ENCODE data around the gene TMEM245.

- TF ChIP-seq, protein P1, sequence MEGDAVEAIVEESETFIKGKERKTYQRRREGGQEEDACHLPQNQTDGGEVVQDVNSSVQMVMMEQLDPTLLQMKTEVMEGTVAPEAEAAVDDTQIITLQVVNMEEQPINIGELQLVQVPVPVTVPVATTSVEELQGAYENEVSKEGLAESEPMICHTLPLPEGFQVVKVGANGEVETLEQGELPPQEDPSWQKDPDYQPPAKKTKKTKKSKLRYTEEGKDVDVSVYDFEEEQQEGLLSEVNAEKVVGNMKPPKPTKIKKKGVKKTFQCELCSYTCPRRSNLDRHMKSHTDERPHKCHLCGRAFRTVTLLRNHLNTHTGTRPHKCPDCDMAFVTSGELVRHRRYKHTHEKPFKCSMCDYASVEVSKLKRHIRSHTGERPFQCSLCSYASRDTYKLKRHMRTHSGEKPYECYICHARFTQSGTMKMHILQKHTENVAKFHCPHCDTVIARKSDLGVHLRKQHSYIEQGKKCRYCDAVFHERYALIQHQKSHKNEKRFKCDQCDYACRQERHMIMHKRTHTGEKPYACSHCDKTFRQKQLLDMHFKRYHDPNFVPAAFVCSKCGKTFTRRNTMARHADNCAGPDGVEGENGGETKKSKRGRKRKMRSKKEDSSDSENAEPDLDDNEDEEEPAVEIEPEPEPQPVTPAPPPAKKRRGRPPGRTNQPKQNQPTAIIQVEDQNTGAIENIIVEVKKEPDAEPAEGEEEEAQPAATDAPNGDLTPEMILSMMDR (IDR thresholded peaks at IDR 0.05; ENCODE audit: low read depth, low read length, poor library complexity, severe bottlenecking) = no peak
- TF ChIP-seq EZH2phosphoT487 (IDR thresholded peaks at IDR 0.05; ENCODE audit: borderline replicate concordance, low read length) = no peak
Observed at GRCh38 chr9:109082091-109082620, 37.6 kb downstream of the TMEM245 start.

All from DOHH2 (cell line).